Renal cortical epithelial cell (primary cell): ENCODE measurements around the gene PHYHD1. TPM values are rescaled to one million over a fixed set of nuclear protein-coding genes. Genes with fewer than 3 reads are reported as not detected.
"Not testable (repeated sequence)": the region's sequence is repeated elsewhere in the genome, so short reads cannot be mapped to it uniquely, and the experiment has no call there.

Experiments used
- DNase-seq: peaks from one replicate; pipeline ENCODE4 v3.0.0-alpha.2; 2011; ENCODE audit warnings: low read depth
- total RNA-seq: library from RNA; depleted of rRNA; stranded (reverse); fragments of >200 nt; gene quantifications from 2 replicates; pipeline ENCODE4 v1.2.3, GENCODE V29; 2014

The PHYHD1 gene
- total RNA-seq, 1 donor from 2014 or later, result 38.4 TPM

- peak; percentile 59 for DNase-seq
These were observed 1.3 kb downstream of the PHYHD1 start for GRCh38 chr9:128921881-128922763.

DNA sequence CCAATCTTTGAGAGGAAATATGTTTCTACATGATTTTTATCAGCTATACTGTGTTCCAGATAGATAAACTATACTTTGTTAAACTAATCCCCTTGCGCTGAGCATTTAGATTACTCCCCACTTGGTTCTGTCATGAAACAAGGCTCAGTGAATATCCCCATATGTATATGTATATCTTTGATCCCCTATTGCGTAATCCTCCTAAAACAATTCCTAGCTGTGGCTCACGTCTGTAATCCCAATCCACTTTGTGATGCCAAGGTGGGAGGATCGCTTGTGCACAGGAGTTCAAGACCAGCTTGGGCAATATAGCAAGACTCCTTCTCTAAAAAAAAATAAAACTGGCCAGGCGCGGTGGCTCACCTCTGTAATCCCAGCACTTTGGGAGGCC, 2.7 kb downstream of the PHYHD1 start:
- no peak for DNase-seq

- DNase-seq, result peak; percentile 16
These were observed 7.1 kb downstream of the PHYHD1 start for GRCh38 chr9:128927731-128928411.

DNA sequence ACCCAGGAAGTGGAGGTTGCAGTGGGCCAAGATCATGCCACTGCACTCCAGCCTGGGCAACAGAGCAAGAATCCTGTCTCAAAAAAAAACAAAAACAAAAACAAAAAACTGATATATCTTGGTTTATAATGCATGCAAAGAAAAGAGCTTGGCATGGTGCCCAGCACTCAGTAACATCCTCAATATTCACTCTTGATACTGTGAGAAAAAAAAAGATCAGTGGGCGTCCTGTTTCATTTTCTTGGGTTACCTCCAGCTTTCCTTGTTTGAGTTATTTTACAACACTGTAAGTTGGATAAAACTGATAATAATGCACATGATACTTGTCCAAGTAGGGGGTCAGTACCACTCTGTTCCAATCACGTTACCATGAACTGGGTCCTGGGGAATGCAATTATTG, 7.8 kb downstream of the PHYHD1 start:
- DNase-seq, result no peak

DNA sequence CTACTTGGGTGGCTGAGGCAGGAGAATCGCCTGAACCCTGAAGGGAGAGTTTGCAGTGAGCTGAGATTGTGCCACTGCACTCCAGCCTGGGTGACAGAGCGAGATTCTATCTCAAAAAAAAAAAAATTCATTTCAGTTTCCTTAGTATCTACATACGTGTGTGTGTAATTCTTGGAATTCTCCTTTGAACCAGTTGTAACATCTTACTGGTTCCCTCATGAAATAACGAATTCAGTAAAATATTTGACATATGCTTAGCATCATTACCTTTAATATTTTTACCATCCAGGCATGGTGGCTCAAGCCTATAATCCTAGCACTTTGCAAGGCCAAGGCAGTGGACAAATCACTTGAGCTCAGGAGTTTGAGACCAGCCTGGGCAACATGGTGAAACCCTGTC, 8.8 kb downstream of the PHYHD1 start:
- DNase-seq, result no peak

DNA sequence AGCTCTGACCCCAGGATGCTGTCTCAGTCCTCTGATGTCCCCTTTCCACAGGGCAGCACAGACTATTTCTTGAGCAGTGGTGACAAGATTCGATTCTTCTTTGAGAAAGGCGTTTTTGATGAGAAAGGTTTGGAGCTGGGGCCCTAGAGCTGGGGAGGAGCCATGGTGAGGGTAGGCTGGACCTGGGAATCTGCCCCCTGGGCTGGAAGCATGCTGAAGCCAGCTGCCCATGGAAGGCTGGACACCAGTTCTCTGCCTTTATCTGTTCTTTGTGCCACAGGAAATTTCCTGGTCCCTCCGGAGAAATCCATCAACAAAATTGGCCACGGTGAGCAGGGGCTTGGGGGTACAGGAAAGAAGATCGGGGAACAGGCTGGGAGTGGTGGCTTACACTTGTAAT, 12.9 kb downstream of the PHYHD1 start:
- no peak for DNase-seq

- DNase-seq, result no peak
These were observed 15.5 kb downstream of the PHYHD1 start for GRCh38 chr9:128936171-128936865.

GRCh38 chr9:128937310-128938165, 16.8 kb downstream of the PHYHD1 start:
- DNase-seq, result no peak

- DNase-seq, result no peak
These were observed 19.6 kb downstream of the PHYHD1 start for GRCh38 chr9:128940271-128940921.

DNA sequence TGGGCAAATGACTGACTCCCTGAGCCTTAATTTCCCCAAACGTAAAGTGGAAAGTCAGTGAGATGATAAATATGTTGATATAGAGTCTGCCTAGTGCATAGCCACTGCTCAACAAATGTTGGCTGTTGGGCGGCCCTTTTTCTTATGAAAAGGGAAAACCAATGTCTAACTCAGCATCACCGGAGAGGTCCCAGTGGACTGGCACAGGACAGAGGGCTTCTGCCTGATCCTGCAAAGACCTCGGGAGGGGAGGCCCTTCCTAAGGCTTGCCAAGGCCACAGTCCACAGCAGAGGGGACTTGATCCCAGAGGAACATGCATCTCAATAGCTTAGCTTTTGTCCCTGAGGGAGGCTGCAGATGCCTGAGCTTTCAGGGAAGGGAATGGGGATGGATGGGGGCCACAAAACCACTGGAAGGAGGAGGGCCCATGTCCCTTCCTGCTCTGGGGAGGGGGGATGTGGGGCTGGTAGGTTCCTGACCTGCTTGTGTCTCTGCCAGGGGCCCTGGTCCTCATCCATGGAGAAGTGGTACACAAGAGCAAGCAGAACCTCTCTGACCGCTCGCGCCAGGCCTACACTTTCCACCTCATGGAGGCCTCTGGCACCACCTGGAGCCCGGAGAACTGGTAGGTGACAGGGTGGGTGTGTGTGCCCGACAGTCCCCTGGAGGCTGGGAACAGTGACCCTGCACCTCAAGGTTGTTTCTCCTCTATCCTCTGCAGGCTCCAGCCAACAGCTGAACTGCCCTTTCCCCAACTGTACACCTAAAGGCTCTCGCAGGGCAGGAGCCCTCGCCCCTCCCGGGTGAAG, 20.4 kb downstream of the PHYHD1 start:
- DNase-seq, result no peak

- no peak for DNase-seq
These were observed 23.2 kb downstream of the PHYHD1 start for GRCh38 chr9:128943832-128944620.

GRCh38 chr9:128944966-128945365, 24.2 kb downstream of the PHYHD1 start:
- not testable (repeated sequence) for DNase-seq

DNA sequence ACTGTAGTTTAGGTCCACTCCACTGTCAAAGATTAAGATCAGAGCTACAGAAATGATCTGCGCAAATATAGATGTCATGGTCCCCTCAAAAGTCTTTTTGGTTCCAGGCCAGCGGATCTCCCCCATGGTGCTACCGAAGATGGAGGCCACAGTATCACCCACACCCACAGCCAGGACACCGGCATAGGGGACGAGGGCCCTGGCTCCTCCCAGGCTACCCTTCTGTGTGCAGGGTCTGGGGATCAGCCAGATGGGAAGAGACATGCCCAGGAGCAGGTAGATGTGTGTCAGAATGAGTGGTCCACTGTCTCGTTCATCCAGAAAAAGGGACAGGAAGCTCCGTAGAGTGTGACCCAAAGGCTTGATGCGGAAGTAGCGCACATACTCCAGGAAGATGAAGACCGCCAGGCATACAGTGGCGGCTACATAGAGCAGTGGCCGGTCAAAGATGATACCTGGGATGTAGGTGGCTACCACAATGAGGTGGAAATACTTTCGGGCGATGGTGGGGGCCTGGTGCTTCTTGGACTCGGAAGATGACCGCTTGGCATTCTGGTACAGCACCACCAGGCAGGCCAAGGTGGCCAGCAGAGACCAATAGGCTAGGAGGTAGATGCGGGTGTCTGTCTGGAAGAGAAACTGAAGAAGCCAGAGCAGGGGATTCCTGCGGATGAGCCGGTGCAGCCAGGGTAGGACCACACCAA, 25.2 kb downstream of the PHYHD1 start:
- DNase-seq, result no peak

DNA sequence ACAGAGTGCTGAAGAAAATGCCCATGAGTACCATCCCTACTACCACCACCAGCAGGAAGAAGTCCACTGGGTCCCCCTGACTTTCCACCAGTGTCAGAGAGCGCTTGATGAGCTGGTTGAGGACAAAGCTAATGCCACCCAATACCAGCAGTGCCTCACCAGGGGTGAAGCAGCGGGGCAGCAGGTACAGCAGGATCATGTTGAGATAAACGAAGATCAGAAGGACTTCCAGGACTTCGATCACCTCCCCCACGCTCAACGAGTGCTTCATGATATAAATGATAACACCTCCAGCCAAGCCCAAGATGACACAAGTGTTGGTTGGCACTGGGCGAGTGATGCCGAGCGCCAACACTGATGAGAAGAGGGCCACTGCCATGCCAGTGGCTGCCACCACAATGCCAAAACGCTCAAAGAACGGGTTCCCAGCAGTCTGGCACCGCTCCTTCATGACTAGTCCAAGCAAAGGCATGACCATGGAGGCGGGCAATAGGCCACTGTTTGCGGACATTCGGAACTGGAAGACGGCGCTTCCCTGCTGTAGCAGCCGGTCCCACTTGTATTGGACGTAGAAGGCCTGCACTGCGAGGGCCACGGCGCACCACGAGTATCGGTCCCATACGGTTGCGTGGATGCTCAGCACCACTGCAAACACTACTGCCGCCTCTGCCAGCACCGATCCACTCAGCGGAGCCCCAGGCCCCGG, 25.9 kb downstream of the PHYHD1 start:
- peak; percentile 11 for DNase-seq

GRCh38 chr9:128947277-128947526, 26.4 kb downstream of the PHYHD1 start:
- DNase-seq, result no peak

DNA sequence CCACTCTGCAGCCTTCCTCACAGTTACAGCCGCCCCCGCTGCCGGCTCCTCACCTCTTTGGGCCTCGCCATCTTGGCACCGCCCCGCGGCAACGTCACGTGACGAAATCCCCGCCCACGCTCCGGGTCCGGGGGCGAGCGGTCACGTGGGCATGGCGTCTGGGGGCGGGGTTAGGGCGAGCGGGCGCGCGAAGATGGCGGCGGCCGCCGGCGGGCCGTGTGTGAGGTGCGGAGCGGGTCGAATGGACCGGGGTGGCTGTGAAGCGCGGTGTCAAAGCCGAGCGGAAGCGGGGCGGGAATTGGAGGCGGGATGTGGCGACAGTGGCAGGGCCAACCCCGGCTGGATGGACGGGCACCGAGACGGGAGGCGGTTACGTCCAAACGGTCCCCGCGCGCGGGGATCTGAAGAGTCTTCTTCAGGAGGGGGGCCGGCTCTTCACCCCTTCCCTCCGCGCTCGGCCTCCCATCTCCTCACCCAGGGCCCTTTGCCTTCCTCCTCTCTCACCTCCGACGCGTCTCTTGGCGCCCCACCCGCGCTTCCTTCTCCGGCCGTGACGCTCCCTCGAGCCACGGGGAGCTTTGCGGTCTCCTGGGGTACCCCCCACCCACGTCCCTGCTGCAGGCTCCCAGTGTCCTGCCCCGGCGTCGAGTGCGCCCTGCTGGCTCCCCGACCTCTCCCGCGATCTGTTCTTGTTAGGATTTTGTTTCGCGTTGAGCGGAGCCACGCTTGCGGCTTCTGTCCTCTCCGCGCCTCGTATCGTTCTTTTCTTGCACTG, 26.9 kb downstream of the PHYHD1 start, which contains the start of the genes DOLK and NUP188:
TSS of gene DOLK (minus strand) at position 77 of the 775 bp plus-strand sequence. CDS start 300 bp downstream, outside the sequence.
TSS of gene NUP188 (plus strand) at position 173 of the 775 bp plus-strand sequence. CDS start at position 194, 21 bp downstream.
- DNase-seq, result peak; percentile 66

DNA sequence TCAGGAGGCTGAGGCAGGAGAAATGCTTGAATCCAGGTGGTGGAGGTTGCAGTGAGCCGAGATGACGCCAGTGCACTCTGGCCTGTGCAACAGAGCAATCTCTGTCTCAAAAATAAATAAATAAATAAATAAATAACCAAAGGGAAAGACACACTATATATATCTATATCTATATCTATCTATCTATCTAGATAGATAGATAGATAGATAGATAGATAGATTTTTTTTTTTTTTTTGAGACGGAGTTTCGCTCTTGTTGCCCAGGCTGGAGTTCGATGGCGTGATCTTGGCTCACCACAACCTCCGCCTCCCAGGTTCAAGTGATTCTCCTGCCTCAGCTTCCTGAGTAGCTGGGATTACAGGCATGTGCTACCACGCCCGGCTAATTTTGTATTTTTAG, 40.6 kb downstream of the PHYHD1 start:
- not testable (repeated sequence) for DNase-seq
